Skin of body (tissue), 2 donors: ENCODE results near the gene ZCWPW1. TPM values are rescaled to one million over a fixed set of nuclear protein-coding genes. Genes with fewer than 3 reads are reported as not detected.
A peak's percentile ranks its signal among the peaks of the same experiment; 100 is the strongest.

Experiments
- DNase-seq: peaks from one replicate; lab custom pipeline; 2025; lab: John Stamatoyannopoulos, UW
- total RNA-seq: library from RNA; depleted of rRNA; stranded (reverse); fragments of >200 nt; gene quantifications from one replicate; pipeline ENCODE4 v1.2.3, GENCODE V29; 2014

The ZCWPW1 gene
- total RNA-seq, 1 donor from 2014 or later, result 4.7 TPM

DNA sequence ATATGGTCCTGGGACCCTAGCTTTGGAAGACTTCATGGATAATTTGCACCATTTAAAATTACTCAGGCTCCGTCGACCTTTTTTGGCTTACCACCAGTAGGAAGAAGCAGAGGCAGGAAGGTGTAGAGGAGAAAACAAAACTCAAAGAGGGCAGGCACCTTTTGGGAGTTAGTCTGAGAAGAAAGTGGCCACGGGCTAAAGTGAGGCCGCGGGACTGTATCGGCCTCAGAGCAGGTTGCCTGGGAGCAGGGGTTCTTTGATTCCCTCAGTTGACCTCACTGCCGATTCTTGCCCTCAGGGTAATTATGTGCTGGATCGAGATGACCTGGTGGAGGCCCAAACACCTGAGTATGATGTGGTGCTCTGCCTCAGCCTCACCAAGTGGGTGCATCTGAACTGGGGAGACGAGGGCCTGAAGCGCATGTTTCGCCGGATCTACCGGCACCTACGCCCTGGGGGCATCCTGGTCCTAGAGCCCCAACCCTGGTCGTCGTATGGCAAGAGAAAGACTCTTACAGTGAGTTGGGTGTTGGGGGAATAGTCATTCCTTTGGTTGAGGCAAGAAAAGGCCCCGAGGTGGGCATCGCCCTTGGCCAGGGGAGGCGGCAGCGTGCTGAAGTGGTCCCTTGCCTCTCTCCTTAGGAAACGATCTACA, 4.2 kb upstream of the ZCWPW1 start:
- DNase-seq, result no peak

DNA sequence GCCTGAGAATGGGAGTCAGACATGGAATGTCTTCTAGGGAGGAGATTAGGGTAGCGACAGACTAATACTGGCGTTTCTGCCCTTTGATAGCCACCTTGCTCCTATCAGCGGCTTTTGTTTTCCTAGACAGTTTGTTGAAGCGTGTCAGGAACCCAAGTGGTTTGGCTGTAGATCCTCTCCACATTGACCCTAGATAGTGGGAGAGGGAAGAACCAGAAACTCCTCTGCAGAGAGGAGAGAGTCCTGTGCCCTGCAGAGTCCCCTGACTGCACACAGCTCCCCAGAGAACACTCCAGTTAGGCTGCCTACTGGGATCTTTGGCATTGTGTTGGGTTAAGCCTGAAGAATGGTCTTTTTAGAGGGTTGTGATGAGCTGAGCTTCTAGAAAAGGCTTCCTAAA, 3.5 kb upstream of the ZCWPW1 start:
- no peak for DNase-seq

DNA sequence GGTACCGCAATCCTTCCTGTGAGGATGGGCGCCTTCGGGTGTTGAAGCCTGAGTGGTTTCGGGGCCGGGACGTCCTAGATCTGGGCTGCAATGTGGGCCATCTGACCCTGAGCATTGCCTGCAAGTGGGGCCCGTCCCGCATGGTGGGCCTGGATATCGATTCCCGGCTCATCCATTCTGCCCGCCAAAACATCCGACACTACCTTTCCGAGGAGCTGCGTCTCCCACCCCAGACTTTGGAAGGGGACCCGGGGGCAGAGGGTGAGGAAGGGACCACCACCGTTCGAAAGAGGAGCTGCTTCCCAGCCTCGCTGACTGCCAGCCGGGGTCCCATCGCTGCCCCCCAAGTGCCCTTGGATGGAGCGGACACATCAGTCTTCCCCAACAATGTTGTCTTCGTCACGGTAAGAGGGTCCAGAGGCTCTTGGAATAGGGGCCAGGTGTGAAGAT, 2.8 kb upstream of the ZCWPW1 start:
- DNase-seq, result no peak

DNA sequence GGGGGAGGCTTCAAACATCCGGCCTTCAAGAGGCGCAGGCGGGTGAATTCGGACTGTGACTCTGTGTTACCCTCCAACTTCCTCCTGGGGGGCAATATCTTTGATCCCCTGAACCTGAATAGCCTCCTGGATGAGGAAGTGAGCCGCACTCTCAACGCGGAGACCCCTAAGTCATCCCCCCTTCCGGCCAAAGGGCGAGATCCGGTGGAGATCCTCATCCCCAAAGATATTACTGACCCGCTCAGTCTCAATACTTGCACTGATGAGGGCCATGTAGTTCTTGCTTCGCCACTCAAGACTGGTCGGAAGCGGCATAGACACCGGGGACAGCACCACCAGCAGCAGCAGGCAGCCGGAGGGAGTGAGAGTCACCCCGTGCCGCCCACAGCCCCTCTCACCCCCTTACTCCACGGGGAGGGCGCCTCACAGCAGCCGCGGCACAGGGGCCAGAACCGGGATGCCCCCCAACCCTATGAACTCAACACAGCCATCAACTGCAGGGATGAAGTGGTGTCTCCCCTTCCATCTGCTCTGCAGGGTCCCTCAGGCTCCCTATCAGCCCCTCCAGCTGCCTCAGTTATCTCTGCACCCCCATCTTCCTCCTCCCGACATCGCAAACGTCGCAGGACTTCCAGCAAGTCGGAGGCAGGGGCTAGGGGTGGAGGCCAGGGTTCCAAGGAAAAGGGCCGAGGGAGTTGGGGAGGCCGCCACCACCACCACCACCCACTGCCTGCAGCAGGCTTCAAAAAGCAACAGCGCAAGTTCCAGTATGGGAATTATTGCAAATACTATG, 2.2 kb upstream of the ZCWPW1 start:
- peak; percentile 51 for DNase-seq

DNA sequence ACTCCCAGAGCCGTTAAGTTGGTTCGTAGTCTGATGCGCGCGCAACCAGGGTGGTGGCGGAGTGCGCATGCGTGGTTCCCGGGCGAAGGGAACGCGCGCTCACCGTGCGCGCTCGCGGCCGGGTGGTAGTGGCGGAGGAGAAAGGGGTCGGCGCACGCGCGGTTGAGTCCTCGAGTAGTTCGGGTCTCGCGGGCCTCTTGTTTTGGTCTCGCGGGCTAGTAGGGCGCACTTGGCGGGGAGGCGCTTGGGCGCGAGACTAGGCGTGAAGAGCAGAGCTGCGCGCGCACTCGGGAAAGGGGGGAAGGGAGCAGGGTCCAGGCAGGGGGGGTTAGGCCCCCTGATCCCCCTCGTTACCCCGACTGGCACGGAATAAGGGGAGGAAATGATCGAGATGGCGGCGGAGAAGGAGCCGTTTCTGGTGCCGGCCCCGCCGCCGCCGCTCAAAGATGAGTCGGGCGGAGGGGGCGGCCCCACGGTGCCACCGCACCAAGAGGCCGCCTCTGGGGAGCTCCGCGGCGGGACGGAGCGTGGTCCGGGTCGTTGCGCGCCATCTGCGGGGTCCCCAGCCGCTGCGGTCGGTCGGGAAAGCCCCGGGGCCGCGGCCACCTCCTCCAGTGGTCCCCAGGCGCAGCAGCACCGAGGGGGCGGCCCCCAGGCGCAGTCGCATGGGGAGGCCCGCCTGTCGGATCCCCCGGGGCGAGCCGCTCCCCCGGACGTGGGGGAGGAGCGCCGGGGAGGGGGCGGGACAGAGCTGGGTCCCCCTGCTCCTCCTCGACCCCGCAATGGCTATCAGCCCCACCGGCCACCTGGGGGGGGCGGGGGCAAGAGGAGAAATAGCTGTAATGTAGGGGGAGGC, 1.4 kb upstream of the ZCWPW1 start, which contains the start of gene MEPCE:
MEPCE (plus strand) TSS at position 195 of the 856 bp plus-strand sequence; CDS start at position 383, 188 bp downstream.
- peak; percentile 98 for DNase-seq

DNA sequence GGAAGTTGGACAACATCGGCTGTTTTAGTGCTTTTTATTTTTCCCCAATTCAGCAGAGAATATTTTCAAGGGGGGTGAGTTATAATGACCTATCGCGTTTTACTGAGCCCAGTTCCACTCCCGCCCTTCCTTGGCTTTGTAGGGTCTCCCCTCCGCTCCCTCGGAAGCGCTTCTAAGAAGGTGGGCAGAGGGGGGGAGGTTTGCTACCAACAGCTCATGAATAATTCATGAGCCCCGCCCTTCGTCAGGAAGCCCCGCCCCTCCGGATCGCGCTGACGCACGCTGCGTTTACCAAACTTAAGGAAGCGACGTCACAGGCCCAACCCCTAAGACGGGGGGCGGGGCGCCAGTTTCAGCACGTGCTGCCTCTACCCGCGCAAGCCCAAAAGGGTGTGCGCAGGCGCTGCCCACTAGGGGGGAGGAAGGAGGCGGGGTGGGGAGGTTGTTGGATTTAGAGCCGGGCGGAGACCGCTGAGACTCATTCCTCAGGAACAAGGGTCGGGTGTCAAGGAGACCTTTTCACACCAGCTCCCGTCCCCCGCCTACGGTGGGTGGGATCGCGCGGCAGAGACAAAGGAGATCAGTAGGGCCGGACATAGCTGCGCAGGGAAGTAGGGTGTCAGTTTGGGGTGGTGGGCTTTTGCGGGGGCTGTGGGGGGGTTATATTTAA, 599 bp upstream of the ZCWPW1 start:
- peak; percentile 100 for DNase-seq

DNA sequence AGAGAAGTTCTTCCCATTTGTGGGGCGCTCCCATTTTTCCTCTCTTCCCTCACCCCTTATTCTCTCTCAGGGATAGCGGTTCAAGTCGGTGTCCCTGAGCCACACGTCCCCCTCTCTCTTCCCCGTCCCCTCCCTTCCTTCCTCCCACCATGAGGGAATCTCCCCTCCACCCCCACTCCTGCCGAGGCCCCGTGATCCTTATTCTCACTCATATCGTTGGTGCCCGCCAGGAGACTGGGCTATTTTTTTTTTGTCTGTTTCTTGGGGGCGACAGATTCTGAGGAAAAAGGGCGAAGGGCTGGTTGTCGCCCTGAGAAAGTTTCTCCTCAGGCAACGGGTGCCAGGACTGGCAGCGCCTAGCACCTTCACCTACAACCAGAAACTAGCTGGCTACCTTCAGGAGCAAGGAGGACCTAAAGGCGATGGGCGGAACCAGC, 723 bp downstream of the ZCWPW1 start:
- no peak for DNase-seq

DNA sequence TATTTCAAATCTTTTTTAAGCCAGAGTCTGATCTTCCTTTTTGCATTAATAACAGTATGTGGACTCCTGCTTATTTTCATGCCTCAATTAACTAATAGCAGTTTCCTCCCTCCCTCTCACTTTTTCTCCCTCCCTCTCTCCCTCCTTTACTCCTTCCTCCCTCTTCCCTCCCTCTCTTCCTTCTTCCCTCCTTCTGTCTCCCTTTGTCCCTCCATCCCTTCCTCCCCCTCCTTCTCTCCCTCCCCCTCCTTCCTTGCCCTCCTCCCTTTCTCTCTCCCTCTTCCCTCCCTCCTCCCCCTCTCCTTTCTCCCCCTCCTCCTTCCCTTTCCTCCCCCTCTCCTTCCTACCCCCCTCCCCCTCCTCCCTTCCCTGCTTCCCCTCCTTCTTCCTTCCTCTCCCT, 2.0 kb downstream of the ZCWPW1 start:
- no peak for DNase-seq

DNA sequence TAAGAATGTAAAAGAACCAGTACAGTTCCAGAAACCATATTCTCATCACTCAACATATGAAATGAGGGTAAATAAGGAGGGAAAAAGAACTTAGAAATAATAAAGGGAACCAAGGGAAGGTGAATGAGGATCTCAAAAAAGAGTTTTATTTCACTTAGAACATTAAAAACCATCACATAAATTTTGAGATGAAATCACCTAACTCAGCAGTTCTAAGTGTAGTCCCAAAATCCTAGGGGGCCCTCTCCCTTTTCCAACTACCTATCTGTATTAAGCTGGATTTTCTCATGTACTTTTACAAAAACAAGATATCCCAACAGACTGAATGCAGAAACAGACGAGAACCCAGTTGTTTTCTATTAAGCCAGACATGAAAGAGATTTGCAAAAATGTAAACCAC, 3.2 kb downstream of the ZCWPW1 start:
- no peak for DNase-seq

DNA sequence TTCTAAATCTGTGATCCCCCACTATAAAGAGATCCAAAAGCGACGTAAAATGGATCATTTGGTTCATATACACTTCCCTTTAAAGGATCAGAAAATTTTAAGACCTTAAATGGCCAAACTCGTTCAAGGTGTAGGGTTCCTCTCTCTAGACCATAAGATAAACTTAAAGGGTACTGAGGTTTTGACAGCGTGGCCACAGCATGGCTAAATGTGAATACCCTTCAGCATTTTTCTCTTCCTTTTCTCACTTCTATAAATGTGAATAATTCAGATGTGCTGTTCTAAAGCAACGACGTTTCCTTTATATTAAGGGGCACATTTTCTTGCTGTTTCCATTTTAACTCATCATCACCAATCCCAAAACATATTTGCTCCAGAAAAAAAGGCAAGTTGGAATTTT, 5.2 kb downstream of the ZCWPW1 start:
- DNase-seq, result no peak

DNA sequence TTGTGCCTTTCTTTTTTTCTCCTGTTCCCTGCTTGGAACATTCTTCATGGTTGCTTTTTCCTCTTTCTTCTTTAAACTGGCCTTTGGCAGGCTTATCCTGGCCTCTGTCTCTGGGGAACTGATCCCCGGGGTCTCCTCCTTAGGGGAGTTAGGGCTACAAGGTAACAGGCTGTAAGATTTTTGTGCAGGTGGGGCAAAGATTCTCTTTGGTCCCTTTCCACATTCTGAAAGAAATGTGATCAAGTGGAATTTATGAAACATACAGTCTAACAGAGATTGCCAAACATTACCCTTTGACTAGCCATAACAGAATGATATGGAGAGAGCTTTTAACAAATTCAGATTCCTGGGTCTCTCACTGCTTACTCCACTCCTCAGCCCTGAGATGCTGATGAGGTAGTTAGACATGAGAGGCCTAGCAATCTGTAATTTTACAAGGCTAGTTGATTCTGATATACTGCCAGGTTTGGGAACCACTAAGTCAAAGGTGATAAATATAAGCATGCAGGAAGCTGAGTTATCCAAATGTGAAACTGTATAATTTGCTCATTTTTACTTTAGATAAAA, 8.8 kb downstream of the ZCWPW1 start:
- DNase-seq, result no peak

DNA sequence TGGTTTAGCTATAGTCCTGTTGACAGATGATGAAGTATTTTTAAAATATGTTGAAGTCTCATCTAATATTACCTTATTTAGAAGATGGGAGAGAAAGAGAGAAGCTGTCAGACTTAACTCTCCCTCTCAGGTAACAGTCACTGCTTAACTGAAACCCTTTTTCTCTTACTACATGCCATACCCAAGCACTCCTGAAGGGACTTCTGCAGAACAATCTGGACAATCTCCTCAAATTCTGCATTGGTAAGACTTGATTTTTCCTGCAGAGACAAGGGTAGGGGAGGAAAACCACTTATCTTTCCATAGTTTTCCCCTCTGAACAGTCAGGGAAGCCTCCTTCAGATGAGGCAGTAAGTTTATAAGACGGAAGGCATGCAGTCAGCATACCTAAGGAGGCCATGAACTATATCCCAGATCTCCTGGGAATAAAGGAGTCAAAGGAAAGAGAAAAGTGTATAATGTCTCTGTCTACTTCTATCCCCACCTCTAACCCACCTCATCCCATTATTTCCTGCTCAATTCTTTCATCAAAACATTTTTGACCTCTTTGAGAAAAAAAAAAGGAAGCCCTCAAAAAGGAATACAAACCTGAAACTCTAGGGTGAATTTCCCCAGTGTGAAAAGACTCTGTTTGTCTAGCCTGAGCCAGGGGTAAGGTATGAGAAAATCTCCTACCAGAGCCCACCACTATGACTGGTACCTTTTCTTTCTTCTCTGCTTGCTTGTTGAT, 9.4 kb downstream of the ZCWPW1 start:
- DNase-seq, result no peak

DNA sequence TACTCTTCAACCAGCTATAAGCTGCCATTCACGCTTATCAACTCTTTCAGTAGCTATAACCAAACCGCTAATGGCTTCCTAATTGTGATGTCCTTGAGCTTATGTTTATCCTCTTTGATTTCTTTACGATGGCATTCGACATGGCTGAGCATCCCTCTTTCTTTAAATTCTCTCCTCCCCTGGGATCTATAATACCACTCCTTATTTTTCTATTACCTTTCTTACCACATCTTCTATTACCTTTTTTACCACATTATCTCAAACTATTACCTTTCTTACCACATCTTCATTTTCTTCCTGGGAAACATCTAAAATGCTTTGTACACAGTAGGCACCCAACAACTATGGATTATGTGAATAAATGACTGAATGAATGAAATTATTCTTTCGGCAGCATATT, 13.1 kb downstream of the ZCWPW1 start:
- DNase-seq, result no peak

DNA sequence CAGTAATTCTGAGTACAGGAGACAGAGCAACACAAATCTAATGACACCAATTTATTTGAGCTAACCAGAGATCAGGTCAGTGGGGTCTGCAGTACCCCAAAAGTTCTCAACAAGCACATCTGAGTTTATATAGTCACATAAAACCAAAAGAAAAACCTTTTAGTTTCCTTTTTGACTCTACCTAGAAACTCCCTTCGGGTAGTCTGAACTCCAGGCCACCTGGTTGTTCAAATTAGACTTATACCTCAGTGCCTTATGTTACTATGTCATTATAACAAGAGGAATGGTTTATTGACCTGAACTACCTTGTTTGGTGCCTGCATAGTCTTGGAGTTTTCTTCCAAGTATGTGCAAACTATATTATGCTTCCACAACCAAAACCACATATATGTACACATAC, 14.6 kb downstream of the ZCWPW1 start:
- DNase-seq, result no peak

DNA sequence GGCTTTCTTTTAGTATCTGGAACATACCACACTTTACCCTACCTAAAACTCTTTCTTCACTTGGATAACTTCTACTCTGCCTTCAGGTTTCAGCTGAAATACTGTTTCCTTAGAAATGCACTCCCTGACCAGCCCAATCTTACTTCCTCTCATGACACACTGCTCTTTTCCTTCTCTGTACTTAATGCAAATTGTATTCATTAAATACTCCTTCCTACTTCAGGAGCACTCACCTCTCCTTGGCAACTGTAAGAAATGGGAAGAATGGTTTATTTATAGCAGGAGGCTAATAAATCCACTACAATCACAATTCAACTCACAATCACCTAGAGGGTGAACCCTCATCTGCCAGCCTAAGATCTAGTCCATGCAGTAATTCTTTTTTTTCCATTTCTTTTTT, 15.2 kb downstream of the ZCWPW1 start:
- no peak for DNase-seq

DNA sequence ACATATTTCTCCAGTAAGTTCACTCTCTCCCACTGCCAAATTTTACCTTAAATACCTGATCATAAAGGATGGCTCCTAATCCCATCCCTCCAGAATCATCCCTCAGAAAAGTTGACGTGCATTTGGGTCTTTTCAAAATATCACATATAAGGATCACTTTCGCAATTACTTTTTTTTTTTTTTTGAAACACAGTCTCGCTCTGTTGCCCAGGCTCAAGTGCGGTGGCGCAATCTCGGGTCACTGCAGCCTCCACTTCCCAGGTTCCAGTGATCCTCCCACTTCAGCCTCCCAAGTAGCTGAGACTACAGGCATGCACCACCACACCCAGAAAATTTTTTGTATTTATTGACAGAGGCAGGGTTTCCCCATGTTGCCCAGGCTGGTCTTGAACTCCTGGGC, 17.4 kb downstream of the ZCWPW1 start:
- no peak for DNase-seq

DNA sequence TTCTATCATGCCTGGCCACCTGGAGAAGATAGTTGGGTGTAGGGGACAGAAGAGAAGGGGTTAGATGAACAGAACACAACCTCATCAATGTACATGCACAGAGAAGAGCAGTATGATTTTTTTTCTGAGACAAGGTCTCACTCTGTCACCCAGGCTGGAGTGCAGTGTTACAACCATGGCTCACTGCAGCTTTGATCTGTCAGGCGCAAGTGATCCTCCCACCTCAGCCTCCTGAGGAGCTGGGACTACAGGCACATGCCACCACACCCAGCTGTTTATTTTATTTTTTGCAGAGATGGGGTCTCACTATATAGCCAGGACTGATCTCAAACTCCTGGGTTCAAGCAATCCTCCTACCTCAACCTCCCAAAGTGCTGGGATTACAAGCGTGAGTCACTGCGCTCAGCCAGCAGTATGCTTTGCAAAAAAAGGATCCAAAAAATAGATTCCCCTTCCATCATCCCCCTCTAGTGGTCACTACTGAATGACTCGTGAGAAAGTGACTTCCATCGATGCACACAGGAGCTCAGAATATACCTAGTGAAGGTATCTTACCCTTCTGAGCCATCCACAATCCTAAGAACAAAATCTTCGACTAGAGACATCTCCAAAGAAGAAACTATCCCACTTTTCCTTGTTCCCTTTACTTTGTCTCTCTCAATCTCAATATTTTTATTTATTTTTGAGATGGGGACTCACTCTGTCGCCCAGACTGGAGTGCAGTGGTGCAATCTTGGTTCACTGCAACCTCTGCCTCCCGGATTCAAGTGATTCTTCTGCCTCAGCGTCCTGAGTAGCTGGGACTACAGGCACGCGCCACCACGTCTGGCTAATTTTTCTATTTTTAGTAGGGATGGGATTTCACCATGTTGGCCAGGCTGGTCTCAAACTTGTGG, 21.0 kb downstream of the ZCWPW1 start:
- DNase-seq, result peak; percentile 15

DNA sequence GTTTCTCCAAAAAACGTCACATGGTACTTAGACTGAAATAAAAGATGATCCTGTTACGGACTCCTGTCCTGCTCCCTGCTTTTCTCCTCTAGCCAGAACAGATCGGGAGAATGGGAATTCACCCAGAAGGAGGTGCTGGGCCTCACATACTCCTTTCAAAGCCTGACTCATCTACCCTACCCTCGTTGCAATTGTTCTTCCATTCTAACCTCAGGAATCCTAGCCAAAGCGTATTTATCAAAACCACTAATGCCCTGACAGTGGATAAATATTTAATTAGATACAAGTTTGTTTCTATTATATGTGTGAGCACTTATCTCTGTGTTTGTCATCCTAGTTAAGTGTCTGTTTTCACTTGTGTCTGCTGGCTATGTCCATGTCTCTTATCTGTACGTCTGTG, 21.7 kb downstream of the ZCWPW1 start:
- DNase-seq, result no peak

DNA sequence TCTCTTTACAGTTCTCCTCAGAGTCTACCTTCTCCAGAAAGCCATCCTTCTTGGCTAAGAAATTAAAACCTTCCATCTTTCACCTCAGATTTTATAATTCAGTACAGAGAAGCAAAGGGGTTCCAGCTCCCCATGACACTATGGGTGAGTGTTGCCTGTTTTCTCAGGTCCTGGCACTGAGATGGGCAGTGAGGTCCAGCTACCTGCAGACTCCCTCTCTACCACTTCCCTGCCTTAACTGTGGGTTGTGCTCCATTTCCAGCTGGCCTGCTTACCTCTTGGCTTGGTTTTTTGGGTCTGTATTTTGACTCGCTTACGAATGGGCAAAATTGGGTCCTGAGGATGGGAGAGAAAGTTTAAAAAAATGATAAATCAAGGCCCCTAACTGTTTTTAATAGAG, 26.3 kb downstream of the ZCWPW1 start:
- no peak for DNase-seq
